Bronchial epithelial cell (primary cell): ENCODE data around the gene NVL. TPM values are rescaled to one million over a fixed set of nuclear protein-coding genes. Genes with fewer than 3 reads are reported as not detected.
A peak's percentile ranks its signal among the peaks of the same experiment; 100 is the strongest.
"Not testable (repeated sequence)": the region's sequence is repeated elsewhere in the genome, so short reads cannot be mapped to it uniquely, and the experiment has no call there.

Source experiments
- DNase-seq: peaks from one replicate; pipeline ENCODE4 v3.0.0-alpha.2; 2010; ENCODE audit warnings: low read depth
- FAIRE-seq: peaks from 2 replicates; lab custom pipeline; 2011; peaks lifted over from hg19 to GRCh38; lab: Jason Lieb, UNC
- H3K27me3 ChIP-seq: 2 replicates; pipeline ENCODE4 v1.5.1; 2011; ENCODE audit warnings: low read length; ENCODE audit not compliant: control insufficient read depth, insufficient read depth
- H3K36me3 ChIP-seq: 2 replicates; pipeline ENCODE4 v1.5.1; 2011; ENCODE audit warnings: low read length; ENCODE audit not compliant: control insufficient read depth, insufficient read depth
- H3K4me3 ChIP-seq: 2 replicates; pipeline ENCODE4 v1.5.1; 2011; ENCODE audit warnings: mild to moderate bottlenecking, low read depth, low read length, control low read depth
- total RNA-seq: library from RNA; depleted of rRNA; stranded (reverse); fragments of >200 nt; gene quantifications from 2 replicates; pipeline ENCODE4 v1.2.1, GENCODE V29; 2014
- TF ChIP-seq, protein P1 (sequence below): IDR thresholded peaks from 2 replicates; pipeline ENCODE4 v1.5.1; 2011; ENCODE audit warnings: mild to moderate bottlenecking, moderate library complexity, low read length, control low read depth, inconsistent platforms; ENCODE audit not compliant: insufficient read depth, severe bottlenecking

The NVL gene
- total RNA-seq, 1 donor from 2014 or later, result 23.7 TPM

GRCh38 chr1:224312025-224312424 is 17.9 kb downstream of the NVL start:
- no peaks in the 10 kb centered on the region for H3K27me3 ChIP-seq
- DNase-seq (no peak), FAIRE-seq (no peak)
- H3K4me3 ChIP-seq, result no peak overlapping the region
- TF ChIP-seq, protein P1, sequence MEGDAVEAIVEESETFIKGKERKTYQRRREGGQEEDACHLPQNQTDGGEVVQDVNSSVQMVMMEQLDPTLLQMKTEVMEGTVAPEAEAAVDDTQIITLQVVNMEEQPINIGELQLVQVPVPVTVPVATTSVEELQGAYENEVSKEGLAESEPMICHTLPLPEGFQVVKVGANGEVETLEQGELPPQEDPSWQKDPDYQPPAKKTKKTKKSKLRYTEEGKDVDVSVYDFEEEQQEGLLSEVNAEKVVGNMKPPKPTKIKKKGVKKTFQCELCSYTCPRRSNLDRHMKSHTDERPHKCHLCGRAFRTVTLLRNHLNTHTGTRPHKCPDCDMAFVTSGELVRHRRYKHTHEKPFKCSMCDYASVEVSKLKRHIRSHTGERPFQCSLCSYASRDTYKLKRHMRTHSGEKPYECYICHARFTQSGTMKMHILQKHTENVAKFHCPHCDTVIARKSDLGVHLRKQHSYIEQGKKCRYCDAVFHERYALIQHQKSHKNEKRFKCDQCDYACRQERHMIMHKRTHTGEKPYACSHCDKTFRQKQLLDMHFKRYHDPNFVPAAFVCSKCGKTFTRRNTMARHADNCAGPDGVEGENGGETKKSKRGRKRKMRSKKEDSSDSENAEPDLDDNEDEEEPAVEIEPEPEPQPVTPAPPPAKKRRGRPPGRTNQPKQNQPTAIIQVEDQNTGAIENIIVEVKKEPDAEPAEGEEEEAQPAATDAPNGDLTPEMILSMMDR, result no peak
- peaks cover 4% of the 10 kb centered on the region for H3K36me3 ChIP-seq

GRCh38 chr1:224311503-224311902 is 18.5 kb downstream of the NVL start:
- H3K4me3 ChIP-seq, H3K36me3 ChIP-seq, FAIRE-seq, H3K27me3 ChIP-seq: not testable (repeated sequence)
- peak; percentile 63 for DNase-seq

GRCh38 chr1:224308064-224308463 is 21.9 kb downstream of the NVL start:
- no peak for FAIRE-seq

DNA sequence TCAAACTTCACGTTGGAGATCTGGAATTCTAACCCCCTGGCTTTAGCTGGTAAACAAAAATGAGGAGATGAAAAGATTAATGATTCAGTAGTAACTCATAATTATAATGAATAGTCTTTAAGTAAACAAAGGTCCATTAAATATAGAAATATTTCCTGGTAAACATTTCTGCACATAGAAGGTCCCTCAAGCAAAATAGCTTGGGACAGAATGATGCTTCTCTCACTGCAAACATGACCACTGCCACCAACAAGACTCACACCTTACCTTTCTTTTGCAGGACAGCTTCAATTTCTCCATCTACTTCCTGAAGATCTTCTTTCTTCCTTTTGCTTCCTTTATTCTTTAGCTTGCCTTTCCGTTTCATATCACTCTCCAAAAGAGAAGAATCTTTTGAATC is 25.2 kb downstream of the NVL start:
- Histone ChIP-seq H3K4me3 (no peak overlapping the region), H3K36me3 (peaks cover 6% of the 10 kb centered on the region), H3K27me3 (no peaks in the 10 kb centered on the region)
- FAIRE-seq (no peak), DNase-seq (peak; percentile 19)
- TF ChIP-seq, protein P1, result no peak

More at GRCh38 chr1:224308064-224308463, 21.9 kb downstream of the NVL start:
- TF ChIP-seq, protein P1, result no peak
- Histone ChIP-seq H3K36me3 (peaks cover 4% of the 10 kb centered on the region), H3K4me3 (no peak overlapping the region), H3K27me3 (no peaks in the 10 kb centered on the region)
- DNase-seq, result no peak

DNA sequence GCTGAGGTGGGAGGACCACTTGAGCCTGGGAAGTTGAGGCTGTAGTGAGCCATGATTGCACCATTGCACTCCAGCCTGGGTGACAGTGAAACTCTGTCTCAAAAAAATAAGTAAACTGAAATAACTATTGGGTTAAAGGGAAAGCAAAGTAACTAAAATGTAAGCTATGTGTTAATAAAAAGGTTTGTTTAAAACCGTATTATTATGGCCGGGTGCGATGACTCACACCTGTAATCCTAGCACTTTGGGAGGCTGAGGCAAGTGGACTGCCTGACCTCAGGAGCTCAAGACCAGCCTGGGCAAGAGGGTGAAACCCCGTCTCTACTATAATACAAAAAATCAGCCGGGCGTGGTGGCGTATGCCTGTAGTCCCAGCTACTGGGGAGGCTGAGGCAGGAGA is 27.0 kb downstream of the NVL start:
- H3K27me3 ChIP-seq, result no peaks in the 10 kb centered on the region
- peaks cover 9% of the 10 kb centered on the region for H3K36me3 ChIP-seq
- no peak overlapping the region for H3K4me3 ChIP-seq
- TF ChIP-seq, protein P1, result no peak
- DNase-seq, result peak; percentile 24
- no peak for FAIRE-seq

DNA sequence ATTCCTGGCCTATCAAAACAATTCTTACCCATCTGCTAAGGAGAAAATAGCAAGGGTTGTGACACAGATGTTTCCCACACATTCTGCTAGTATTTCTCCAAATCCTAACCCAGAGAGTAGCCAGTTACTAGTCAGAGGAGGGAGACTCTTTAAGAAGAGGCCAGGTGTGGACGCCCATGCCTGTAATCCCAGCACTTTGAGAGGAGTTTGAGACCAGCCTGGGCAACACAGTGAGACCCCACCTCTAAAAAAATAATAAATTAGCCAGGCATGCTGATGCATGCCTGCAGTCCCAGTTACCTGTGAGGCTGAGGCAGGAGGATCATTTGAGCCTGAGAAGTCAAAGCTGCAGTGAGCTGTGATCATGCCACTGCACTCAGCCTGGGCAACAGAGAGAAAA is 28.6 kb downstream of the NVL start:
- DNase-seq, result no peak
- Histone ChIP-seq H3K27me3 (no peaks in the 10 kb centered on the region), H3K36me3 (peaks cover 8% of the 10 kb centered on the region), H3K4me3 (no peak overlapping the region)
- no peak for FAIRE-seq
- TF ChIP-seq, protein P1, result no peak
